Small intestine (tissue), 7 donors: ENCODE results near the gene PPP1CA. TPM values are rescaled to one million over a fixed set of nuclear protein-coding genes. Genes with fewer than 3 reads are reported as not detected.

ENCODE experiments used
- DNase-seq, 2 donors: peaks; one replicate each; pipeline versions ENCODE4 v3.0.0 to v3.0.0-alpha.2; 2013
- FAIRE-seq: peaks from 2 replicates; lab custom pipeline; 2012; peaks lifted over from hg19 to GRCh38; lab: Jason Lieb, UNC
- H3K27ac ChIP-seq, 3 donors: one replicate each; pipeline ENCODE4 v1.5.1; 2013; ENCODE audit warnings: low read length in 2 of 3, mild to moderate bottlenecking in 2 of 3, control low read depth in 1 of 3, inconsistent platforms in 1 of 3, low read depth in 1 of 3, moderate library complexity in 1 of 3
- H3K27me3 ChIP-seq, 3 donors: one replicate each; pipeline ENCODE4 v1.6.1; 2013; ENCODE audit warnings: low read length in 3 of 3, inconsistent platforms in 1 of 3; ENCODE audit not compliant: control insufficient read depth in 3 of 3, insufficient read depth in 3 of 3
- H3K36me3 ChIP-seq, 3 donors: one replicate each; pipeline ENCODE4 v1.6.1; 2013; ENCODE audit warnings: low read length in 3 of 3, inconsistent platforms in 1 of 3, low read depth in 1 of 3, mild to moderate bottlenecking in 1 of 3, moderate library complexity in 1 of 3; ENCODE audit not compliant: control insufficient read depth in 3 of 3, insufficient read depth in 2 of 3
- H3K4me1 ChIP-seq, 3 donors: one replicate each; pipeline ENCODE4 v1.6.1; 2013; ENCODE audit warnings: low read length in 2 of 3, inconsistent platforms in 1 of 3, low read depth in 1 of 3, mild to moderate bottlenecking in 1 of 3, moderate library complexity in 1 of 3; ENCODE audit not compliant: control insufficient read depth in 3 of 3, insufficient read depth in 2 of 3
- H3K4me3 ChIP-seq, 3 donors: one replicate each; pipeline ENCODE4 v1.5.1; 2013; ENCODE audit warnings: low read length in 3 of 3, control low read depth in 1 of 3, inconsistent platforms in 1 of 3, low read depth in 1 of 3, mild to moderate bottlenecking in 1 of 3, moderate library complexity in 1 of 3
- H3K9me3 ChIP-seq, 2 donors: one replicate each; pipeline ENCODE4 v1.6.1; 2013; ENCODE audit warnings: low read depth in 1 of 2, low read length in 1 of 2; ENCODE audit not compliant: control insufficient read depth in 2 of 2, insufficient read depth in 1 of 2
- WGBS, 3 donors: extraction: QIAGEN DNeasy Blood & Tissue Kit; methylation state at CpG; one replicate each; pipeline ENCODE4 v1.1.7; 2013; 5-methylcytosine and 5-hydroxymethylcytosine counted together
- polyA plus RNA-seq, 4 donors: library from polyadenylated mRNA; stranded (reverse) in 3 of 4; unstranded in 1 of 4; fragments of 200-250 nt in 3 of 4; fragments of 120-200 nt in 1 of 4; gene quantifications; one replicate each; pipeline versions ENCODE4 v1.2.1 to v1.2.3, GENCODE V29; 2013
- donor health status: healthy with polysubstance abuse.
- donor health status: control.
- donor health status: control.
- donor health status: Bipolar disorder and iron deficiency.
- donor health status: healthy.

The PPP1CA gene
- polyA plus RNA-seq, 4 donors: 123 to 211 (median 187) TPM

DNA sequence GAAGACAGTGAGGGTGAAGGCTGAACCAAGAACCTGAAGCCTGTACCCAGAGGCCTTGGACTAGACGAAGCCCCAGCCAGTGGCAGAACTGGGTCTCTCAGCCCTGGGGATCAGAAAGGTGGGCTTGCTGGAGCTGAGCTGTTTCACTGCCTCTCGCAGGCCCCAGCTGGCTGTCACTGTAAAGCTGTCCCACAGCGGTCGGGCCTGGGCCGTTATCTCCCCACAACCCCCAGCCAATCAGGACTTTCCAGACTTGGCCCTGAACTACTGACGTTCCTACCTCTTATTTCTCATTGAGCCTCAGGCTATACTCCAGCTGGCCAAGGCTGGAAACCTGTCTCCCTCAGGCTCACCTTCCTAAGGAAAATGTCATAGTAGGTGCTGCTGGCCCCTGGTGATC, 4.1 kb downstream of the PPP1CA start:
- H3K9me3 ChIP-seq: no peaks in the 10 kb centered on the region
- H3K4me3 ChIP-seq: no peak overlapping the region
- WGBS, 3 donors: 76 to 86% (median 80%) methylated on average over 6 of the region's 6 CpGs
- peaks cover 12 to 79% (median 19%) of the 10 kb centered on the region in 3 donors for H3K36me3 ChIP-seq
- FAIRE-seq (no peak), DNase-seq (no peak)
- peaks cover 3 to 29% (median 3%) of the 10 kb centered on the region in 3 donors for H3K4me1 ChIP-seq
- no peak overlapping the region for H3K27ac ChIP-seq
- no peaks in the 10 kb centered on the region for H3K27me3 ChIP-seq

DNA sequence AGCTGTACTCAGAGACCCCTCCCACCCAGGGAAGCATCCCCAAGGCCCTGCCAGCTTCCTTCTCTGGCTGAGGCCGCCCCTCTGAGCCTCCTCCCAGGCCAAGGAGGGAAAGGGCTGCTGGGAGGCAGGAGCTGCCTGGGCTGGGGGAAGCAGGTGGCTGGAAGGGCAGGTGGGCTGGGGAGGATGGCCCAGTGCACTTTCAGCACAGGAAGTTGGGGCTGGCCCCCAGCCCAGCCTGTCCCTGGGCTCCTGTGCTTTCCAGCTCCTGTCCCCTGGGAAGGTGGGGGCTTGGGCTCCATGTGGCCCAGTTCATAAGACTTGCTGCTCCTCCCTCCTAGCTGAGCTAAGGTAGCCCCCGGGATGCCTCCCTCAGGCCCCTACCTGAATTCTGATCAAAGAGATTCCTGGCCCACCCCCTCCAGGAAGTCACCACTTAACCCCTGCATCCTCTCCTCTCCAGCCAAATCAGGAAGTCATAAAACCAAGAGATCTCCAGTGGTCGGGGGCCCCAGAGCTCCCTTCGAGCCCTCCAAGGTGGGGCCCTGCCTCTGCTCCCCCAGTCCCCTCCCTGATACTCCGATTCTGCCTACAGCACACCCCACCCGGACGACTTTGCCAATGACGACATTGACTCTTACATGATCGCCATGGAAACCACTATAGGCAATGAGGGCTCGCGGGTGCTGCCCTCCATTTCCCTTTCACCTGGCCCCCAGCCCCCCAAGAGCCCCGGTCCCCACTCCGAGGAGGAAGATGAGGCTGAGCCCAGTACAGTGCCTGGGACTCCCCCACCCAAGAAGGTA, 4.9 kb downstream of the PPP1CA start:
- WGBS, 3 donors: 43 to 60% (median 48%) methylated on average over 12 to 13 of the region's 13 CpGs
- Histone ChIP-seq H3K27ac (no peak overlapping the region), H3K27me3 (no peaks in the 10 kb centered on the region), H3K4me3 (no peak overlapping the region), H3K36me3 (peaks cover 12 to 80% (median 19%) of the 10 kb centered on the region in 3 donors), H3K9me3 (no peaks in the 10 kb centered on the region), H3K4me1 (peaks cover 3 to 24% (median 3%) of the 10 kb centered on the region in 3 donors)
- DNase-seq (no peak), FAIRE-seq (no peak)

DNA sequence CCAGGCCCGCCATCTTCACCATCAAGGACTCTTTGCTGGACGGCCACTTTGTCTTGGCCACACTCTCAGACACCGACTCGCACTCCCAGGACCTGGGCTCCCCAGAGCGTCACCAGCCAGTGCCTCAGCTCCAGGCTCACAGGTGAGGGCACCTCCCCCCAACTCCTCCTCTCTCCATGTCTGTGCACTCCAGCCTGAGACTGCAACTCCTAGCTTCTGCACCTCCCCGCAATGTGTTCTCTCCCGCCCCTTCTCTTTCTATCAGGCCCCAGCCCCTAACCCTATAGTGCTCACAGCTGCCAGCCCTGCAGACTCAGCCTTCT, 5.4 kb downstream of the PPP1CA start:
- Histone ChIP-seq H3K4me3 (no peak overlapping the region), H3K4me1 (peaks cover 3 to 24% (median 3%) of the 10 kb centered on the region in 3 donors), H3K36me3 (peaks cover 12 to 80% (median 19%) of the 10 kb centered on the region in 3 donors), H3K27me3 (no peaks in the 10 kb centered on the region), H3K27ac (no peak overlapping the region), H3K9me3 (no peaks in the 10 kb centered on the region)
- DNase-seq (no peak), FAIRE-seq (no peak)
- 91 to 96% (median 94%) methylated on average over 7 of the region's 7 CpGs for WGBS, 3 donors

DNA sequence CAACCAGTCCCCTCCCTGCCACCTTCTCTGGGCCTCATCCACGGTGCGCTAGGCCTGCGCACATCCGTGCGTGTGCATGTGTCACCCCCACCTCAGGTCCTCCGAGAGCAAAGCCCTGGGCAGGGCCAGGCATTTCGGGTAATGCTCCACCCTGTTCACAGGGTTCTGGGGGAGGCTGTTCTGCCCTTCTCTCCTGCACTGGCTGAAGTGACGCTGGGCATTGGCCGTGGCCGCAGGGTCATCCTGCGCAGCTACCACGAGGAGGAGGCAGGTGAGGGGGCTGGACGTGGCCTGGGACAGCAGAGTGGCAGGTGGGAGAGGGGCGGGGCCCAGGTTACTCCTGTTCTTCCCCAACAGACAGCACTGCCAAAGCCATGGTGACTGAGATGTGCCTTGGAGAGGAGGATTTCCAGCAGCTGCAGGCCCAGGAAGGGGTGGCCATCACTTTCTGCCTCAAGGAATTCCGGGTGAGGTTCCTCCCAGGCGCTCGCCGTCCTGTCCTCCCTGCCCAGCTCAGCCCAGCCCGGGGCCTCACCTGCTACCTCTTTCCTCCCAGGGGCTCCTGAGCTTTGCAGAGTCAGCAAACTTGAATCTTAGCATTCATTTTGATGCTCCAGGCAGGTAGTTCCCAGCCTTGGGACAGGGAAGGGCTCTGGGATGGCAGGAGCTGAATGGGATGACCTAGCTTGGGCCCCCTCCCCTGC, 6.0 kb downstream of the PPP1CA start:
- no peaks in the 10 kb centered on the region for H3K9me3 ChIP-seq
- H3K4me1 ChIP-seq: peaks cover 3 to 25% (median 3%) of the 10 kb centered on the region in 3 donors
- no peak for FAIRE-seq
- H3K4me3 ChIP-seq: no peak overlapping the region
- no peaks in the 10 kb centered on the region for H3K27me3 ChIP-seq
- H3K36me3 ChIP-seq: peaks cover 12 to 78% (median 19%) of the 10 kb centered on the region in 3 donors
- WGBS, 3 donors: 88 to 89% (median 88%) methylated on average over 18 to 19 of the region's 19 CpGs
- no peak for DNase-seq
- no peak overlapping the region for H3K27ac ChIP-seq

DNA sequence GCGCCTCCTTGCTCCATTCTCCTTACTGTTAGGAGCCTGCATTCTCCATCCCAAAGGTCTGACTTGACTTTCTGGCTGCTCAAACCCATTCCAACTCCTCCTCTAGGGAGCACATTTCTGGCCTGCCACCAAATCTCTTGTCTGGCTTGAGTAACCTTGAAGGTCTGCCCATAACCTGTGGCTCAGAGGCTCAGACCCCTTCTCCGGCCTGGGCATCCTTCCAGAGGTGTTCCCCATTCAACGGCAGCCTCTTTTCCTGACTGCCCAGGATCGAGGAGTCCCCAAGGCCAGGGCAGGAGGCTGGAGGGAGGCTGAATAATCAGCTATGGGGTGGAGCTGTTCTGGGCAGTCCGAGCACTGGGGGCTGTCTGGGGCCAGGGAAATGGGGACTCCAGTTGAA, 7.7 kb downstream of the PPP1CA start:
- no peaks in the 10 kb centered on the region for H3K27me3 ChIP-seq
- peaks cover 12 to 65% (median 13%) of the 10 kb centered on the region in 3 donors for H3K36me3 ChIP-seq
- H3K4me3 ChIP-seq: no peak overlapping the region
- 84 to 86% (median 85%) methylated on average over 5 of the region's 5 CpGs for WGBS, 3 donors
- no peaks in the 10 kb centered on the region for H3K9me3 ChIP-seq
- DNase-seq: no peak
- peaks cover 0 to 18% (median 0%) of the 10 kb centered on the region in 3 donors for H3K4me1 ChIP-seq
- no peak overlapping the region for H3K27ac ChIP-seq
- no peak for FAIRE-seq

DNA sequence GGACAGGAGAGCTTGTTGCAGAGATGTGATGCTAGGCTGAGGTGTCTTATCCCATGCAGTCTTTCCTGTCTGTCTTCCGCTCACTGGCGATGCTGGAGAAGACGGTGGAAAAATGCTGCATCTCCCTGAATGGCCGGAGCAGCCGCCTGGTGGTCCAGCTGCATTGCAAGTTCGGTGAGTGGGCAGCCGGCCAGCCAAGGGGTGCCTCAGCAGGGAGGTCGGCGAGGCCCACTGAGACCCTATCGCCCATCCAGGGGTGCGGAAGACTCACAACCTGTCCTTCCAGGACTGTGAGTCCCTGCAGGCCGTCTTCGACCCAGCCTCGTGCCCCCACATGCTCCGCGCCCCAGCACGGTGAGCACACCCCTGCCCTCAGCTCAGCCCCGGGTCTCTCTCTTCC, 8.2 kb downstream of the PPP1CA start:
- H3K4me1 ChIP-seq: peaks cover 0 to 18% (median 0%) of the 10 kb centered on the region in 3 donors
- FAIRE-seq (no peak), DNase-seq (no peak)
- H3K4me3 ChIP-seq: no peak overlapping the region
- H3K27ac ChIP-seq: no peak overlapping the region
- peaks cover 10 to 59% (median 11%) of the 10 kb centered on the region in 3 donors for H3K36me3 ChIP-seq
- 89 to 96% (median 93%) methylated on average over 17 to 18 of the region's 18 CpGs for WGBS, 3 donors
- no peaks in the 10 kb centered on the region for H3K9me3 ChIP-seq
- no peaks in the 10 kb centered on the region for H3K27me3 ChIP-seq

DNA sequence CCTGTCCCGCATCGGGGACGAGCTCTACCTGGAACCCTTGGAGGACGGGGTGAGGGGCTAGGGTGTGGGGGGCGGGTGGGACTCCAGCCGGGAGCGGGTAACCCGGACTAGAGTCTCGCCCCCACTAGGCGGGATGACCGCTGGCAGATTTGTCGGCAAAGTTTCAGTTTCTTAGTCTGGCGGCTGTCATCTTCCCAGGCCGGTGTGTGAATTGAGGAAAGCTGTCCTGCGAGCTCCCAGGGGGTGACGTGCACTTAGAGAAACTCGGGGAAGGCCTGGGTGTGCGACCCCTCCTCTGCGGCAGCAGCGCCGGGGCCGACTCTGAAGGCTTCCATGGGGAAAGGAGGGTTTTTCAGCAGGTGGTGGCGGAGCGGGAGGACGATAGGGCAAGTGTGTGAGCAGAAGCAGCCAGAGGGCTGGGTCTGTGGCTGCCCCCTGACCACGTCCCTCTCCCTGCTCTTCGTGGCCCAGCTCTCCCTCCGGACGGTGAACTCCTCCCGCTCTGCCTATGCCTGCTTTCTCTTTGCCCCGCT, 9.4 kb downstream of the PPP1CA start:
- WGBS, 3 donors: 2 to 7% (median 5%) methylated on average over 21 to 31 of the region's 31 CpGs
- Histone ChIP-seq H3K4me1 (peaks cover 0 to 18% (median 0%) of the 10 kb centered on the region in 3 donors), H3K4me3 (peak overlapping the region; percentile 73 to 88 (median 81)), H3K27me3 (no peaks in the 10 kb centered on the region), H3K27ac (peak overlapping the region; percentile 42 to 74 (median 59)), H3K36me3 (peaks cover 0 to 47% (median 2%) of the 10 kb centered on the region in 3 donors), H3K9me3 (no peaks in the 10 kb centered on the region)
- FAIRE-seq: no peak
- no peak for DNase-seq
